Measurements from ENCODE around the gene STON1.
"Not testable (repeated sequence)": the region's sequence is repeated elsewhere in the genome, so short reads cannot be mapped to it uniquely, and the experiment has no call there.

The STON1 gene

DNA sequence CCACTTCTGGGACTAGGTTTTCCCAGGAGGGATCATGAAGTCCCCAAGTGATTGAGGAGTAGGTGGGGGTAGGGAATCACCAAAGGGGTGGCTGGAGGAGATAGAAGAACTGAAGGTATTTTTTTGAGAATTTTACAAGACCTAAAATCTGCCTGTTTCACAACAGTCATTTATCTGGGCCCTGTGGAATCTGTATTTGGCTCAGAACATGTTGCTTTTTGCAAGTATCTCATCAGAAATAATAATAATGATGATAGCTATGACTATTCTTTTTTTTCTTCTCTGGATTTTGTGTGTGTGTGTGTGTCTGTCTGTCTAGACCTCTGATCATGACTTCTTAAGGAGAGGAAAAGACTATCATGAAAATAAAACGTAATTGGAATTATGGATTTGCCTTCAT is 13.9 kb downstream of the STON1 start:
- H3K27me3 Mint-ChIP-seq, result no peaks in the 10 kb centered on the region

DNA sequence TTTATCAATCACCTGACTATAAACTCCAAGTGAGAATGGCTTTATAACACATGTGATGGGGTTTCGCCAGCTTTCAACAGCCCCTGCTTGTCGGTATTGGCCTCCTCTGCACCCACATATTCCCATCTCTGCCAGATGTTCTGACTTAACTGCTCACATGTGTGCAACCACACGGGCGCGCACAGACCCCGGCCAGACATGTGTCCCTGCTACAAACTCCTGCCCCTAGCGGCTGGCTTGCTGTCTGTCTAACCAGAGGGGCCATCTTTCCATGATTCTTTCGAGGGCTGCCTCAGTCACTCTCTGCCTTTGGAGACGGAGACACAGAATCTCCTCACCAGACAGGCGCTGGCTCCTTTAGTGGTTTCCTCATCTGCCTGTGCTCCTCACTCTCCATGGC is 15.3 kb downstream of the STON1 start:
- Mint-ChIP-seq H3K4me1 (no peaks in the 10 kb centered on the region), H3K27ac (no peak overlapping the region), H3K4me3 (no peak overlapping the region), H3K36me3 (no peaks in the 10 kb centered on the region), H3K27me3 (no peaks in the 10 kb centered on the region), H3K9me3 (no peaks in the 10 kb centered on the region)
- no peak for ATAC-seq

More for the DNA sequence above, 13.9 kb downstream of the STON1 start:
- H3K4me3 Mint-ChIP-seq, result no peak overlapping the region
- no peaks in the 10 kb centered on the region for H3K36me3 Mint-ChIP-seq
- no peaks in the 10 kb centered on the region for H3K4me1 Mint-ChIP-seq
- no peaks in the 10 kb centered on the region for H3K9me3 Mint-ChIP-seq
- ATAC-seq, result no peak
- H3K27ac Mint-ChIP-seq, result no peak overlapping the region

DNA sequence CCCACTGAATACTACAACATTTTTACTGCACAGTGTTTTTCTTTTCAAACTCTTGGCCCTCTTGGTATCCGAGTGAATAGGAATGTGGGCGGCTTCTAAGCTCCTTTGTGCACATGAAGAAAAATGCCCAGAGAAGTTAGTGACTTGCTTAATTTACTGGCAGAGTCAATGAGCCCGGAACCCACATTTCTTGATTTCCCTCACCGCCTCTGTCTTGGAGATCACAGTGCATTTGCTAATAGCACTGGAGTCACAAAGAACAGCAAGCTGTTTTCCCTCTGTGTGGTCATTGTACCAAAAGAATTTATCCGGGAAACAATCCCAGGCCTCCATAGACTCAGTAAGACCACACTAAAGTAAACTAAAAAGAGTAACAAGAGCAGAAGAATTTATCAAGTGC is 18.9 kb downstream of the STON1 start:
- no peak for ATAC-seq
- Mint-ChIP-seq H3K9me3 (no peaks in the 10 kb centered on the region), H3K27ac (no peak overlapping the region), H3K36me3 (no peaks in the 10 kb centered on the region), H3K27me3 (no peaks in the 10 kb centered on the region), H3K4me3 (no peak overlapping the region), H3K4me1 (no peaks in the 10 kb centered on the region)

DNA sequence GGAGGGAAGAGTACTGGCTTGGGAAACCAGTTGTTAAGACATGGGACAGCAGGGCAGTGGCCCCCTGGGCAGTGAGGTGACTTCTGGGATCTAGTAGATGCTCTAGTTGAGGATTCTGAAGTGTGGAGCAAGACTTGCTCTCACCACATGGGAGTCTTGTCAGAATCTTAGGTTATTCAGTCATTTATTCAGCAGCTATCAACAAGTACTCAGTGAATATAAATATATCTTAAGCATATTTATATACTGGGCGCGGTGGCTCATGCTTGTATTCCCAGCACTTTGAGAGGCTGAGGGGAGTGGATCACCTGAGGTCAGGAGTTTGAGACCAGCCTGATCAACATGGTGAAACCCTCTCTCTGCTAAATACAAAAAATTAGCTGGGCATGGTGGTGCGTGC is 20.0 kb downstream of the STON1 start:
- no peak overlapping the region for H3K27ac Mint-ChIP-seq
- no peaks in the 10 kb centered on the region for H3K36me3 Mint-ChIP-seq
- H3K9me3 Mint-ChIP-seq, result no peaks in the 10 kb centered on the region
- H3K4me1 Mint-ChIP-seq, result no peaks in the 10 kb centered on the region
- no peak overlapping the region for H3K4me3 Mint-ChIP-seq
- no peaks in the 10 kb centered on the region for H3K27me3 Mint-ChIP-seq
- ATAC-seq, result no peak

DNA sequence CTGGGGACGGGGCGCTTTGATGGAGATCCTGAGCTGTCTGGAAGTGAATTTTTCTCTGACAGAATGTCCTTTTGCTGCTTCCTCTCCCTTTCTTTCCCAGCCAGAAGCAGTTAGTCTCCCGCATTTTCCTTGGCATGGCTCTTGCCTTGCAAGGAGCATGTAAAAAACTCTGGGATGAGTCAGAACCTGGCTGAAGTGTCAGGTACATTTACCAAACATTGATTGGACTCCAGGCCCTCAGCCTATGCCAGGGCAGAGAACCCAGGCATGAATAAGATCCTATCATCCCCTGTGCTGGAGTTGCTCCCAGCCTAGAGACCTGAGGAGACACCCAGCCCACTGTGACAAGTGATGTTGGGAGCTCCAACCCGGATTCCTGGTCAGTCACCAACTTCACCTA is 21.6 kb downstream of the STON1 start:
- H3K27me3 Mint-ChIP-seq, result no peaks in the 10 kb centered on the region
- no peaks in the 10 kb centered on the region for H3K36me3 Mint-ChIP-seq
- ATAC-seq, result no peak
- no peak overlapping the region for H3K27ac Mint-ChIP-seq
- H3K9me3 Mint-ChIP-seq, result no peaks in the 10 kb centered on the region
- no peak overlapping the region for H3K4me3 Mint-ChIP-seq
- H3K4me1 Mint-ChIP-seq, result no peaks in the 10 kb centered on the region

DNA sequence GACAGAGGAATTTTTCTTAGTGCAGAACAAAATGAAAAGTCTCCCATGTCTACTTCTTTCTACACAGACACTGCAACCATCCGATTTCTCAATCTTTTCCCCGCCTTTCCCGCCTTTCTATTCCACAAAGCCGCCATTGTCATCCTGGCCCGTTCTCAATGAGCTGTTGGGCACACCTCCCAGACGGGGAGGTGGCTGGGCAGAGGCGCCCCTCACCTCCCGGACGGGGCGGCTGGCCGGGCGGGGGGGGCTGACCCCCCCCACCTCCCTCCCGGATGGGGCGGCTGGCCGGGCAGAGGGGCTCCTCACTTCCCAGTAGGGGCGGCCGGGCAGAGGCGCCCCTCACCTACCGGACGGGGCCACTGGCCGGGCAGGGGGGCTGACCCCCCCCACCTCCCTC is 25.1 kb downstream of the STON1 start:
- H3K9me3 Mint-ChIP-seq, H3K27ac Mint-ChIP-seq, H3K4me3 Mint-ChIP-seq, H3K4me1 Mint-ChIP-seq, ATAC-seq, H3K27me3 Mint-ChIP-seq, H3K36me3 Mint-ChIP-seq: not testable (repeated sequence)

DNA sequence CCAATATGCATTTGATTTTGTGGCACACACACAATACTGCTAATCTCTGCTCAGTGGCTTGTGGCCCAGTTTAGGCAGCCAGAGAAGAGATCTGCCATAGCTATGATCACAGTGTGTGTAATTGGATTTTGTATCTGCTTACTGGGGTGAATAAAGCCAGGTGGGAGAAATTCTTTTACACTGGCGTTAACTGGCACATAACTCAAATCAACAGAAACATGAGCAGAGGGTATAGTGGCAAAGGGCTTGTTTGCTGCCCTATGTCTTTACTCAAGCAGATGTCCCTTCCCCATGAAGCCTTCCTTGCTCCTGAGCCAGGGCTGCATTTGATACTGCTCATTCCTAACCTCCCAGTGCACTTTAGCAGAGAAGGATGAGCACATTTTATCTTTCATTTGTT is 28.5 kb downstream of the STON1 start:
- no peaks in the 10 kb centered on the region for H3K27me3 Mint-ChIP-seq

DNA sequence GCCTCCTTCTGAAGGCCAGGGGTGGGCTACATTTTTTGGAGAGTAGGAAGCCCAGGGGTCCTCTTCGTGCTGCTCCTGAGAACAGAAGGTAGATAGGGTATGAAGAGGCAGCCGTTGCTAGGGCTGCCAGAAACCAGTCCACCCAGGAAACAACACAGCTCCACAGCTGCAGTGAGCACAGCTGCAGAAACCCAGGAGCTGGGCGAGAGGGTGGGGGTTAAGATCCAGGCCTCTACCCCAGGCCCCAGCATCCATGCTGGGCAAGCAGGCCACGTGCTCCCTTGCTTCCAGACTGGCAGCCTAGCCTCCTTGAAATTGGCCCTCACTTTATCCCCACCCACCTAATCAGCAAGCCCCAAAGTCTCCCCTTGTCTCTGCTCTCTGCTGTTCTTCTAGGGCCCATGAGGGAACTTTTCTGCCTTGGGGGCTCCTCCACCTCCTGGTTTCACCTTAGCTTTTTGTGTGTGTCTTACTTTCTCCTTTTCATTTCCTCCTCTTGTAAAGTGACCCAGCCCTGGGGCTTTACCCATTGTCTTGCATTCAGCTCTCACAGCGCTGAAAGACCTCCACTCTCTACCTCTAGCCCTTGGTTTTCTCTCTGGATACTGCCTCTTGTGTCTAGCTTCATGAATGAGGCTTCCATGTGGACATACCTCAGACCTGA is 30.7 kb downstream of the STON1 start:
- no peaks in the 10 kb centered on the region for H3K27me3 Mint-ChIP-seq
- peak; percentile 12 for ATAC-seq
- no peaks in the 10 kb centered on the region for H3K9me3 Mint-ChIP-seq
- no peaks in the 10 kb centered on the region for H3K36me3 Mint-ChIP-seq
- H3K27ac Mint-ChIP-seq, result no peak overlapping the region
- no peak overlapping the region for H3K4me3 Mint-ChIP-seq
- H3K4me1 Mint-ChIP-seq, result no peaks in the 10 kb centered on the region

More for the DNA sequence above, 28.5 kb downstream of the STON1 start:
- no peaks in the 10 kb centered on the region for H3K4me1 Mint-ChIP-seq
- H3K4me3 Mint-ChIP-seq, result no peak overlapping the region
- ATAC-seq, result no peak
- no peaks in the 10 kb centered on the region for H3K36me3 Mint-ChIP-seq
- H3K27ac Mint-ChIP-seq, result no peak overlapping the region
- no peaks in the 10 kb centered on the region for H3K9me3 Mint-ChIP-seq

DNA sequence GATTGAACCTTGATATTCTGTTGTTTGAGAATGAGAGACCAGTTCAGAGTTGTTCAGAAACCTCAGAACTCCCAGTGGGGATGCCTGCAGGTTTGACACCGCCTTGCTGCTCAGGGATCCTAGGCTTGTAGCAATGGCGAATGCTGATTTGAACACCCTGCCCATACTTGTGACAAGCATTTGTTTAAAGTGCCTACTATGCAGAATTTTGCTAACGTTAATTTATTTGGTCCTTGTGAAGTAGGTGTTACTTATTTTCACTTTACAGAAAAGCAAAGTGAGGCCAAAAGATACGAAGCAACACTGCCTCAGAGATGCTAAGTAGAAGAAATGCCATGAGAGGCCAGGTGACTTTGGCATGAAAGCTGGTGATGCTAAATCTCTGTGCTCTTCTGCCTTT is 32.3 kb downstream of the STON1 start:
- ATAC-seq, result no peak
- no peaks in the 10 kb centered on the region for H3K4me1 Mint-ChIP-seq
- H3K4me3 Mint-ChIP-seq, result no peak overlapping the region
- no peaks in the 10 kb centered on the region for H3K36me3 Mint-ChIP-seq
- H3K9me3 Mint-ChIP-seq, result no peaks in the 10 kb centered on the region
- no peak overlapping the region for H3K27ac Mint-ChIP-seq
- no peaks in the 10 kb centered on the region for H3K27me3 Mint-ChIP-seq

DNA sequence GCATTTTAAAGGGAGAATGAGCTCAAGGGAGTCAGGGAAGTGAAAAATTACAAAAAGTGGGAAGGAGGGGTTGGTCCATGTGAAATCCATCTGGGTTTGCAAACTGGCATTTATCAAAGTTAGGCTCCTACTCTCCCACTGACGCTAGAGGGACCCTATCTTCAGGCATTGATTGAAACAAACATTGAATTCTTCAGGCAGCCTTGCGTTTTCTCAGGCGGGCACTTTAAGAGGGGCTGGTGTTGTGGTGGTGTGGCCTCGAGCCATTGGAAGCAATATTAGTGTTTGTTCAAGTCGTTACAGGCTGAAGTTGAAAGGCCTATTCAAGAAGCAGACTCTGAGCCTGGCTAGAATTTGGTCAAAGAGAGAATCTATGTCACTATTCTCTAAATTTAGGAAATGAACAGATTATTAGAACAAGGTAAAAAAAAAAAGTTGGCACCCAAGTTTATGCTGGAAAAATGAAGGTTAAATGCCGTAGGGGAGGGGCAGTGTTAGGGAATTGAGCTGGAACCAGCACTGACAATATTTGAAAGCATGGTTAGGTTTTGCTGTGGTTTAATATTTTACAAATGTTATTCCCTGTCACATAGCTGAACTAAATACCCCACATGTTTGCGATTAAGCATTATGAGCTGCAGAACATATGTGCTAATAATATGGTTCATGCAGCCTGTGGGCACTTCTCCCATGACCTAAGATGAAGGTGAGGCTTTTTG is 36.8 kb downstream of the STON1 start:
- Mint-ChIP-seq H3K27ac (no peak overlapping the region), H3K27me3 (peaks cover 24% of the 10 kb centered on the region), H3K4me1 (no peaks in the 10 kb centered on the region), H3K36me3 (no peaks in the 10 kb centered on the region), H3K4me3 (no peak overlapping the region), H3K9me3 (no peaks in the 10 kb centered on the region)
- ATAC-seq, result no peak

DNA sequence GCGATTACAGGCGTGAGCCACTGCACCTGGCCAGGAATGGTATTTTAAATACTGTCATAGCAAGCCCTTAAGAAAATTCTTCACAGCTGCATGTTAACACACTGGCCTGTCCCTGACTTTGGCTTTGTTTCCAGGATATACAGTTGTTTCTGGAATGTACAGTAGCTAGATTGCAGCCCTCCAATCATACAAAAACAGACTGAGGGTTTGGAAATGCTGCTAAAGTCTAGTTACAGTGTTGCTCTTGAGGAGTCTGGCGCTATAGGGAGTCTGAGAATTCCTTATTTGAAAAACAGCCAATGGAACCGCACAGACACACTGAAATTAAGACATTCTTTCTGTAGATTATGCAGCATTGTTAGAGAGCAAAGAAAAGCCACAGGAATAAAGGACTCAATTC is 37.7 kb downstream of the STON1 start:
- H3K9me3 Mint-ChIP-seq, result no peaks in the 10 kb centered on the region
- peaks cover 24% of the 10 kb centered on the region for H3K27me3 Mint-ChIP-seq
- H3K4me1 Mint-ChIP-seq, result no peaks in the 10 kb centered on the region
- no peak for ATAC-seq
- no peaks in the 10 kb centered on the region for H3K36me3 Mint-ChIP-seq
- no peak overlapping the region for H3K27ac Mint-ChIP-seq
- H3K4me3 Mint-ChIP-seq, result no peak overlapping the region

DNA sequence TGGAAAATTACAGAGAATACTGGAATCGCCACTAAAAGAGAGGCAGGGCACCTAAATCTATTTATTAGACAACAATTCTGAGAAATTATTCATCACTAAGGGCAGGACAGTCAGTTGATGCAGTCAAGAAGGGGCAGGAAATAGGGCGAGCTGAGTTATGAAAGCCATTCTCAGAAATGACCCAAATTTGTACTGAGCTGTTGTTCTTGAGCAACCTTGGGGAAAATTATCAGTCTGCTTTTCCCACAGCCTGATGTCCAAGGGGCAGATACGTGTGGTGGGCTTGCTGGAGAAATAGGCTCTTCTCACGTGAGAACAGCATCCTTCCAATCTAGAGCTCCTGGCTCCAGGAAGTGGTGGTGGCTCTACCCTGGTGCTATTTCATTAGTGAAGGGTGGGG is 38.6 kb downstream of the STON1 start:
- ATAC-seq, result no peak

DNA sequence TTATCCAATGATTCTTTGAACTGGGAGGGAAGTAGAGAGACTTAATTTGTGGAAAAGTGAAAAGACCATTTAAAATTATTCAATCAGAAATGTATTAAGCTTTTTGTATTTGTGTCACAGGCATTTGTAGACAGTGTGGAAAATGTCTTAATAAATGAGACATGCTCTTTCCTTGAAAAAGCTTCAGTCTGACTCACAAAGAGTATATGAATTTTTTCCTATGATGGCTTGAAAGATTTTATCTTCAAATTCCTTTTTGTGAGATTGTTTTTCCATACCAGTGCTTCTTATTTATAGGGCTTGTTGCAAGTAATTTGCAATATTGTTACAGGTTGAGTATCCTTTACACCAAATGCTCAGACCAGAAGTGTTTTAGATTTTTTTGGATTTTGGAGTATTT is 39.5 kb downstream of the STON1 start:
- H3K27me3 Mint-ChIP-seq, result peaks cover 24% of the 10 kb centered on the region
- no peaks in the 10 kb centered on the region for H3K4me1 Mint-ChIP-seq
- H3K27ac Mint-ChIP-seq, result no peak overlapping the region
- no peak for ATAC-seq
- no peak overlapping the region for H3K4me3 Mint-ChIP-seq
- no peaks in the 10 kb centered on the region for H3K9me3 Mint-ChIP-seq
- H3K36me3 Mint-ChIP-seq, result no peaks in the 10 kb centered on the region

More for the DNA sequence above, 38.6 kb downstream of the STON1 start:
- Mint-ChIP-seq H3K9me3 (no peaks in the 10 kb centered on the region), H3K27me3 (peaks cover 24% of the 10 kb centered on the region), H3K27ac (no peak overlapping the region), H3K36me3 (no peaks in the 10 kb centered on the region), H3K4me3 (no peak overlapping the region), H3K4me1 (no peaks in the 10 kb centered on the region)

DNA sequence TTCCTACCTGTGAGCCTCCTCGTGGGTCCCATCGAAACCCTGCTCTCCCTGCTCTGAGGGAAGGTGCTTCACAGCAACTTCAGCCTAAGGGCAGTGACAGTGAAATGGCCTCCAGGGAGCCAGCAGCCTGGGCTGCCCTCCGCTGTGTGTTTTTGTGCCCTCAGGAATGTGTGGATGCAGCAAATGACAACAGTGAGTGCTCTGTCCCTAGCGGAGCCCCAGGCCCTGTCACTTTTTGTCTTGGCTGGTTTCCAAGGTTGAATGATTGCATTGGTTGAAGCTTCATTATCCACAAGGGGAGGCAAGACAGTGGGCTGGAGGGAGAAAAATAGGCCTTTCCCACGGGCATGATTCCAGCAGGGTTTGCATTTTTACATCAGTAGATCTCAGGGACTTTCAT is 42.9 kb downstream of the STON1 start:
- H3K4me3 Mint-ChIP-seq, result no peak overlapping the region
- H3K9me3 Mint-ChIP-seq, result no peaks in the 10 kb centered on the region
- ATAC-seq, result no peak
- H3K36me3 Mint-ChIP-seq, result no peaks in the 10 kb centered on the region
- H3K27ac Mint-ChIP-seq, result no peak overlapping the region
- peaks cover 24% of the 10 kb centered on the region for H3K27me3 Mint-ChIP-seq
- no peaks in the 10 kb centered on the region for H3K4me1 Mint-ChIP-seq

DNA sequence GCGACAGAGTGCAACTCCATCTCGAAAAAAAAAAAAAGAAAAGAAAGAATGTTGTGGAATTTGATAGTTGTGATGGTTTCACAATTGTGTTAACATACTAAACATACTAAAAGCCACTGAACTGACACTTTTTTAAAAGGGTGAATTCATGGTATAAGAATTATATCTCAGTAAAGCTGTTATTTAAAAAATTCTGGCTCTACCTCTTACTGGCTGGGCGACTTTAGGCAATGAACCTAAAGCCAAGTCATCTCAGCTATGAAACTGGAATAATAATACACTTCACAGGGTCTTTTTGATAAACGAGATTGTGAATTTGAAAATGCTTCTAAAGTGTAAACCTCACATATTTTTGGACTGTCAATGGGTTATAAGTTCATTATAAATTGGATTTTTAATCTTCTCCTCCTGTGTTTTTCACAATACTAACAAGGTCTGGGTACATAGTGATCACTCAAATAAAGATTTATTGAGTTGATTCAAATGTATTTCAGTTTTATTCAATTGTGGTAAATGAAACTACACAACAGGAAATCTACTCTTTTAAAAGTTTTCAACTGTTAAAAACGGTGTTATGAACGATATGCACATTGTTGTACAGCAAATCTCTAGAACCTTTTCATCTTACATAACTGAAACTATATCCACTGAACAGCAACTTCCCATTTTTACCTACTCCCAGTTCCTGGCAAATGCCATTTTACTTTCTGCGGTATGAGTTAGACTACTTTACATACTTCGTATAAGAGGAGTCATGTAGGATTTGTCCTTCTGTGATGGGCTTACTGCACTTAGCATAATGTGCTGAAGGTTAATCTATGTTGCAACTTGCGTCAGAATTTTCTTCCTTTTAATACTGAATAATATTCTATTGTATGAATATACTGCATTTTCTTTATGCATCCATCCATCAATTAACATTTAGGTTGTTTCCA is 44.7 kb downstream of the STON1 start:
- Mint-ChIP-seq H3K4me1 (no peaks in the 10 kb centered on the region), H3K27ac (no peak overlapping the region), H3K27me3 (peaks cover 7% of the 10 kb centered on the region), H3K36me3 (no peaks in the 10 kb centered on the region), H3K4me3 (no peak overlapping the region), H3K9me3 (no peaks in the 10 kb centered on the region)
- ATAC-seq, result no peak

Data from stimulated activated memory B cell treated with anti-CD40 and anti-IgM and Interleukin-4, amounts not matched to agents 10 μg/mL and 1 μg/mL and 100 μg/mL, for 72 hours (primary cell).